ENCODE measurements around the gene ZNF341. TPM values are rescaled to one million over a fixed set of nuclear protein-coding genes. Genes with fewer than 3 reads are reported as not detected.

Gene ZNF341
- total and polyA plus RNA-seq, 2 experiments from 2014 or later, result 4.3 to 6.1 TPM

DNA sequence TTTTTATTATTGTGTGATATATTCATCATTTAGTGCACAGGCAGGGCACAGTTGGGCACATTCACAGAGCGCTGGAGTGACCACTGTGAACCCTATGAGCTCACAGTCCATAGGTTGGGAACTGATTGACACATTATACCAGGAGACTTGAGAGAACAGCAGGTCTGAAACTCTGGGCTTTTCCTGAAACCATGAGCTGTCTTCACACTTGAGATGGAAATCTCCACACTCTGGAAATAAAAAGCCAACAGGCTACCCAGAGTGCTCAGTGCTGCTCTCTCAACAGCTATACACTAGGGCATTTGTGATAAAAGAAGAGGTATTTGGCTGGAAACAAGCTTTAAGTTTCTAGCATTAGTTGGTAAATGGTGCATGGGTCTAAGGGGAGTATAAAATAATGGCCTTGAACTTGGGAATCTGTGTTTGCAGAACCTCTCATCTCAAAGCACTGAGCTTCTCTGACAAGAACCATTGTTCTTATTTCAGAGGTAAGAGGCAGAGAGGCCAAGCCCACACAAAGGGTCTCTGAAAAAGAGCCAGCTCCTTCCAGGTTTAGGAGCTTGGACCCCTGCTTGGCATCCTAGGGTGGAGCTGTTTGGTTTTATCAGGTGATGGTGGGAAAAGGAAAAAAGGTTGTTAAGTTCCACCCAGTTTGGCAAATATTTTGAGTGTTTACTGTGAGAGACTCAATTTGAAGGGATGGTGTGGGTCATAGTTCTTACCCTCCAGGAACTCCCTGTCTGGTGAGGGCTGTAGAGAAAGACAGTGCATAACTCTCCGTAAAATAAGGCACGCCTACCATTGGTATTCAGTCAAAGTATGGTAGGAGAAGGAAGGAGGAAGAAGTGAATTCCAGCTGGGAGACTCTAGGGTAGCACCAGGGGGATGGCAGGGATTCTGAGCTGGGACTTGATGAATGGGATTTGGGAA is 93.8 kb downstream of the ZNF341 start (continued):
- TF ChIP-seq, protein P1, sequence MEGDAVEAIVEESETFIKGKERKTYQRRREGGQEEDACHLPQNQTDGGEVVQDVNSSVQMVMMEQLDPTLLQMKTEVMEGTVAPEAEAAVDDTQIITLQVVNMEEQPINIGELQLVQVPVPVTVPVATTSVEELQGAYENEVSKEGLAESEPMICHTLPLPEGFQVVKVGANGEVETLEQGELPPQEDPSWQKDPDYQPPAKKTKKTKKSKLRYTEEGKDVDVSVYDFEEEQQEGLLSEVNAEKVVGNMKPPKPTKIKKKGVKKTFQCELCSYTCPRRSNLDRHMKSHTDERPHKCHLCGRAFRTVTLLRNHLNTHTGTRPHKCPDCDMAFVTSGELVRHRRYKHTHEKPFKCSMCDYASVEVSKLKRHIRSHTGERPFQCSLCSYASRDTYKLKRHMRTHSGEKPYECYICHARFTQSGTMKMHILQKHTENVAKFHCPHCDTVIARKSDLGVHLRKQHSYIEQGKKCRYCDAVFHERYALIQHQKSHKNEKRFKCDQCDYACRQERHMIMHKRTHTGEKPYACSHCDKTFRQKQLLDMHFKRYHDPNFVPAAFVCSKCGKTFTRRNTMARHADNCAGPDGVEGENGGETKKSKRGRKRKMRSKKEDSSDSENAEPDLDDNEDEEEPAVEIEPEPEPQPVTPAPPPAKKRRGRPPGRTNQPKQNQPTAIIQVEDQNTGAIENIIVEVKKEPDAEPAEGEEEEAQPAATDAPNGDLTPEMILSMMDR (conservative IDR thresholded peaks at IDR 0.05; ENCODE audit: low read depth in 2 of 2), result no peak

GRCh38 chr20:33826270-33826897 is 94.6 kb downstream of the ZNF341 start:
- Histone ChIP-seq H4K20me1 (replicated peaks; ENCODE audit: insufficient read depth) (peaks cover 61% of the 10 kb centered on the region), H3F3A (replicated peaks; ENCODE audit: low read depth) (0 out of 2 replicates have a peak, but pooled peaks cover 2% of the 10 kb centered on the region), H3K27ac (ENCODE audit: low read depth) (peak overlapping the region; percentile 65; the same call in 1 of the 2 replicates), H3K79me2 (replicated peaks; ENCODE audit: insufficient read depth) (peaks cover 96% of the 10 kb centered on the region), H3K36me3 (ENCODE audit: insufficient read depth) (no peaks in the 10 kb centered on the region), H3K27me3 (ENCODE audit: insufficient read depth) (no peaks in the 10 kb centered on the region), H2AFZ (no peak overlapping the region), H3K4me1 (ENCODE audit: insufficient read depth) (peaks cover 23% of the 10 kb centered on the region), H3K4me2 (no peak overlapping the region), H3K4me3 (no peak overlapping the region), H3K9me2 (ENCODE audit: insufficient read depth) (0 out of 2 replicates have a peak, but pooled peaks cover 2% of the 10 kb centered on the region)
- no peaks in the 10 kb centered on the region for H3K36me3 Mint-ChIP-seq (ENCODE audit: low read depth)
- H3K27me3 Mint-ChIP-seq (ENCODE audit: insufficient read depth, low read depth, poor library complexity), result peaks cover 5% of the 10 kb centered on the region
- TF ChIP-seq STAT1 (IDR thresholded peaks at IDR 0.05; ENCODE audit: unreplicated experiment), result no peak
- TF ChIP-seq, protein P1 (conservative IDR thresholded peaks at IDR 0.05; ENCODE audit: low read depth in 2 of 2), result no peak
- TF ChIP-seq ZNF331 (CRISPR knock-in tag; IDR thresholded peaks at IDR 0.05; ENCODE audit: low read depth), result no peak
- no peak for TF ChIP-seq JUNB (IDR thresholded peaks at IDR 0.05; ENCODE audit: unreplicated experiment)
- TF ChIP-seq EZH2 (IDR thresholded peaks at IDR 0.05; ENCODE audit: low read depth, unreplicated experiment), result no peak
- TF ChIP-seq CREB1 (CRISPR knock-in tag; IDR thresholded peaks at IDR 0.05; ENCODE audit: low read depth), result no peak
- TF ChIP-seq EZH2phosphoT487 (IDR thresholded peaks at IDR 0.05; ENCODE audit: unreplicated experiment), result no peak
- DNase-seq (ENCODE audit: low spot score) (peak; percentile 80), ATAC-seq (peak; percentile 91)
- peak overlapping the region; percentile 72 for H3K27ac Mint-ChIP-seq
- H3K4me1 Mint-ChIP-seq, result peaks cover 43% of the 10 kb centered on the region
- no peaks in the 10 kb centered on the region for H3K9me3 Mint-ChIP-seq
- no peak overlapping the region for H3K4me3 Mint-ChIP-seq

Measured in GM23338 (cell line).